HL-60/S4 treated with retinoic acid at 250 ng/mL for 4 days and 3 days (cell line): ENCODE results near the gene CEBPB.
"Not testable (repeated sequence)": the region's sequence is repeated elsewhere in the genome, so short reads cannot be mapped to it uniquely, and the experiment has no call there.

Experiments
- in situ Hi-C: fragments of 300-500 bp; cut with MboI; formaldehyde crosslinking; loops from 2 replicates; pipeline ENCODE4 v1.7.0; 2022; ENCODE audit warnings: low sequenced_read_pairs

The CEBPB gene

GRCh38 chr20:50165684-50166554 is 24.7 kb upstream of the CEBPB start:
- in situ Hi-C loops, result loop anchor here (10.0 kb wide), 1 partner anchor 191 kb away; no protein-coding TSS in a partner anchor

- in situ Hi-C loops, result loop anchor here (10.0 kb wide), 1 partner anchor 195 kb away; no protein-coding TSS in a partner anchor
These were observed 21.3 kb upstream of the CEBPB start for GRCh38 chr20:50169329-50169823.

- in situ Hi-C loops, result no loop called here
These were observed 19.9 kb upstream of the CEBPB start for GRCh38 chr20:50170549-50171220.

- in situ Hi-C loops, result no loop called here
These were observed 18.1 kb upstream of the CEBPB start for GRCh38 chr20:50172347-50173013.

GRCh38 chr20:50174456-50174855 is 16.2 kb upstream of the CEBPB start:
- in situ Hi-C loops, result no loop called here

- in situ Hi-C loops, result no loop called here
These were observed 14.4 kb upstream of the CEBPB start for GRCh38 chr20:50175938-50176933.

GRCh38 chr20:50178672-50179071 is 12.0 kb upstream of the CEBPB start:
- in situ Hi-C loops, result not testable (repeated sequence)

GRCh38 chr20:50181344-50181743 is 9.3 kb upstream of the CEBPB start:
- in situ Hi-C loops, result loop anchor here (5.0 kb wide), 1 partner anchor 391 kb away; no protein-coding TSS in a partner anchor

GRCh38 chr20:50182346-50182745 is 8.3 kb upstream of the CEBPB start:
- in situ Hi-C loops, result loop anchor here (5.0 kb wide), 1 partner anchor 390 kb away; no protein-coding TSS in a partner anchor

GRCh38 chr20:50185426-50185825 is 5.2 kb upstream of the CEBPB start:
- in situ Hi-C loops, result loop anchor here (5.0 kb wide), 1 partner anchor 277 kb away; no protein-coding TSS in a partner anchor

GRCh38 chr20:50186151-50186885 is 4.3 kb upstream of the CEBPB start:
- in situ Hi-C loops, result loop anchor here (5.0 kb wide), 1 partner anchor 276 kb away; no protein-coding TSS in a partner anchor

- in situ Hi-C loops, result loop anchor here (5.0 kb wide), 1 partner anchor 275 kb away; no protein-coding TSS in a partner anchor
These were observed 3.6 kb upstream of the CEBPB start for GRCh38 chr20:50186987-50187402.

- in situ Hi-C loops, result loop anchor here (5.0 kb wide), 1 partner anchor 275 kb away; no protein-coding TSS in a partner anchor
These were observed 3.1 kb upstream of the CEBPB start for GRCh38 chr20:50187403-50188051.

- in situ Hi-C loops, result loop anchor here (5.0 kb wide), 1 partner anchor 274 kb away; no protein-coding TSS in a partner anchor
These were observed 2.3 kb upstream of the CEBPB start for GRCh38 chr20:50188287-50188688.

- in situ Hi-C loops, result loop anchor here (5.0 kb wide), 1 partner anchor 273 kb away; no protein-coding TSS in a partner anchor
These were observed 1.6 kb upstream of the CEBPB start for GRCh38 chr20:50188879-50189680.

GRCh38 chr20:50189681-50190250 is 864 bp upstream of the CEBPB start:
- in situ Hi-C loops, result loop anchor here (5.0 to 10.0 kb wide), 2 partner anchors 155 to 273 kb away; no protein-coding TSS in a partner anchor

GRCh38 chr20:50191065-50191543 is 474 bp downstream of the CEBPB start:
- in situ Hi-C loops, result loop anchor here (10.0 kb wide), 1 partner anchor 154 kb away; no protein-coding TSS in a partner anchor
